Upper lobe of right lung (tissue), 1 donor: ENCODE measurements around the gene SLC45A2. TPM values are rescaled to one million over a fixed set of nuclear protein-coding genes. Genes with fewer than 3 reads are reported as not detected.
A peak's percentile ranks its signal among the peaks of the same experiment; 100 is the strongest.

Source experiments
- ATAC-seq: fragments of 200-7000 bp; cut with Tn5 transposase; one replicate; pipeline ENCODE4 v1.9.1; 2020; ENCODE audit warnings: mild to moderate bottlenecking, moderate library complexity
- DNase-seq: peaks from one replicate; pipeline ENCODE4 v3.0.0-alpha.2; 2020
- H3K27ac ChIP-seq: fragments of 200-600 bp; one replicate; pipeline ENCODE4 v1.8.0; 2022
- H3K27me3 ChIP-seq: fragments of 200-600 bp; one replicate; pipeline ENCODE4 v1.8.0; 2022; ENCODE audit warnings: mild to moderate bottlenecking
- H3K36me3 ChIP-seq: fragments of 200-600 bp; one replicate; pipeline ENCODE4 v1.8.0; 2022
- H3K4me1 ChIP-seq: fragments of 200-600 bp; one replicate; pipeline ENCODE4 v1.8.0; 2022
- H3K4me3 ChIP-seq: fragments of 200-600 bp; one replicate; pipeline ENCODE4 v1.8.0; 2022; ENCODE audit warnings: mild to moderate bottlenecking
- H3K9me3 ChIP-seq: fragments of 200-600 bp; one replicate; pipeline ENCODE4 v1.8.0; 2022
- CTCF ChIP-seq: fragments of 200-600 bp; IDR thresholded peaks from one replicate; pipeline ENCODE4 v1.8.0; 2022; ENCODE audit warnings: antibody characterized with exemption
- intact Hi-C: fragments of 100-400 bp; cut with DNase I; formaldehyde crosslinking; loops from one replicate; pipeline ENCODE4 v1.11.0; 2022
- total RNA-seq: library from RNA; stranded (reverse); fragmentation: NEBNext Ultra II Directional; extraction: Animal tissue kit (Norgen Biotek cat#: 25700); gene quantifications from one replicate; pipeline ENCODE4 v1.2.1, GENCODE V29; 2021
- donor health status: DM: no; HTN: yes; CAD: no; lungs with severe emphysema.

SLC45A2 gene
- total RNA-seq, 1 donor from 2014 or later = not detected

GRCh38 chr5:33939556-33940262 lies 44.8 kb downstream of the SLC45A2 start:
- Histone ChIP-seq H3K27ac (no peak overlapping the region), H3K36me3 (no peaks in the 10 kb centered on the region), H3K4me1 (peaks cover 10% of the 10 kb centered on the region), H3K4me3 (no peak overlapping the region), H3K27me3 (peaks cover 67% of the 10 kb centered on the region), H3K9me3 (no peaks in the 10 kb centered on the region)
- intact Hi-C loops = loop anchor here (5.0 kb wide), 1 partner anchor 502 kb away; no protein-coding TSS in a partner anchor
- DNase-seq (no peak), ATAC-seq (no peak)
- TF ChIP-seq CTCF = no peak

- ATAC-seq (no peak), DNase-seq (no peak)
- H3K9me3 ChIP-seq = no peaks in the 10 kb centered on the region
- H3K4me3 ChIP-seq = no peak overlapping the region
- H3K4me1 ChIP-seq = peaks cover 10% of the 10 kb centered on the region
- peaks cover 67% of the 10 kb centered on the region for H3K27me3 ChIP-seq
- intact Hi-C loops = loop anchor here (5.0 kb wide), 1 partner anchor 502 kb away; no protein-coding TSS in a partner anchor
- TF ChIP-seq CTCF = no peak
- no peak overlapping the region for H3K27ac ChIP-seq
- H3K36me3 ChIP-seq = no peaks in the 10 kb centered on the region
Observed at GRCh38 chr5:33938881-33939280, 45.6 kb downstream of the SLC45A2 start.

GRCh38 chr5:33938507-33938796 lies 46.0 kb downstream of the SLC45A2 start:
- no peak for TF ChIP-seq CTCF
- intact Hi-C loops = loop anchor here (5.0 kb wide), 1 partner anchor 501 kb away; no protein-coding TSS in a partner anchor
- Histone ChIP-seq H3K27me3 (peaks cover 67% of the 10 kb centered on the region), H3K4me1 (peaks cover 10% of the 10 kb centered on the region), H3K36me3 (no peaks in the 10 kb centered on the region), H3K9me3 (no peaks in the 10 kb centered on the region), H3K4me3 (no peak overlapping the region), H3K27ac (no peak overlapping the region)
- ATAC-seq (no peak), DNase-seq (no peak)

DNA sequence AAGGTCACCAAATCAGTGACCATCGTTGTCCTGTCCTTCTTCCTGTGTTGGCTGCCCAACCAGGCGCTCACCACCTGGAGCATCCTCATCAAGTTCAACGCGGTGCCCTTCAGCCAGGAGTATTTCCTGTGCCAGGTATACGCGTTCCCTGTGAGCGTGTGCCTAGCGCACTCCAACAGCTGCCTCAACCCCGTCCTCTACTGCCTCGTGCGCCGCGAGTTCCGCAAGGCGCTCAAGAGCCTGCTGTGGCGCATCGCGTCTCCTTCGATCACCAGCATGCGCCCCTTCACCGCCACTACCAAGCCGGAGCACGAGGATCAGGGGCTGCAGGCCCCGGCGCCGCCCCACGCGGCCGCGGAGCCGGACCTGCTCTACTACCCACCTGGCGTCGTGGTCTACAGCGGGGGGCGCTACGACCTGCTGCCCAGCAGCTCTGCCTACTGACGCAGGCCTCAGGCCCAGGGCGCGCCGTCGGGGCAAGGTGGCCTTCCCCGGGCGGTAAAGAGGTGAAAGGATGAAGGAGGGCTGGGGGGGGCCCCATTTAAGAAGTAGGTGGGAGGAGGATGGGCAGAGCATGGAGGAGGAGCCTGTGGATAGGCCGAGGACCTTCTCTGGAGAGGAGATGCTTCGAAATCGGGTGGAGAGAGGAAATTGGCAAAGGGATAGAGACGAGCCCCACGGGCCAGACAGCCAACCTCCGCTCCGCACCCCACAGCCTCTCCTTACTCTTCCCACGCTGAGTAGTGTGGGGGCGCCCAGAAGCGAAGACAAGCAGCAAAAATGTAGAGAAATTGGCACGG lies 46.6 kb downstream of the SLC45A2 start:
- H3K4me1 ChIP-seq = peaks cover 10% of the 10 kb centered on the region
- DNase-seq = no peak
- ATAC-seq = no peak
- H3K27ac ChIP-seq = no peak overlapping the region
- intact Hi-C loops = loop anchor here (5.0 kb wide), 1 partner anchor 501 kb away; no protein-coding TSS in a partner anchor
- TF ChIP-seq CTCF = no peak
- H3K36me3 ChIP-seq = no peaks in the 10 kb centered on the region
- H3K27me3 ChIP-seq = peaks cover 67% of the 10 kb centered on the region
- H3K4me3 ChIP-seq = no peak overlapping the region
- H3K9me3 ChIP-seq = no peaks in the 10 kb centered on the region

DNA sequence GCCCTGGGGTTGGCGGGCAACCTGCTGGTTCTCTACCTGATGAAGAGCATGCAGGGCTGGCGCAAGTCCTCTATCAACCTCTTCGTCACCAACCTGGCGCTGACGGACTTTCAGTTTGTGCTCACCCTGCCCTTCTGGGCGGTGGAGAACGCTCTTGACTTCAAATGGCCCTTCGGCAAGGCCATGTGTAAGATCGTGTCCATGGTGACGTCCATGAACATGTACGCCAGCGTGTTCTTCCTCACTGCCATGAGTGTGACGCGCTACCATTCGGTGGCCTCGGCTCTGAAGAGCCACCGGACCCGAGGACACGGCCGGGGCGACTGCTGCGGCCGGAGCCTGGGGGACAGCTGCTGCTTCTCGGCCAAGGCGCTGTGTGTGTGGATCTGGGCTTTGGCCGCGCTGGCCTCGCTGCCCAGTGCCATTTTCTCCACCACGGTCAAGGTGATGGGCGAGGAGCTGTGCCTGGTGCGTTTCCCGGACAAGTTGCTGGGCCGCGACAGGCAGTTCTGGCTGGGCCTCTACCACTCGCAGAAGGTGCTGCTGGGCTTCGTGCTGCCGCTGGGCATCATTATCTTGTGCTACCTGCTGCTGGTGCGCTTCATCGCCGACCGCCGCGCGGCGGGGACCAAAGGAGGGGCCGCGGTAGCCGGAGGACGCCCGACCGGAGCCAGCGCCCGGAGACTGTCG lies 47.3 kb downstream of the SLC45A2 start:
- H3K9me3 ChIP-seq = no peaks in the 10 kb centered on the region
- peaks cover 66% of the 10 kb centered on the region for H3K27me3 ChIP-seq
- no peak for TF ChIP-seq CTCF
- intact Hi-C loops = loop anchor here (5.0 kb wide), 1 partner anchor 500 kb away; no protein-coding TSS in a partner anchor
- peaks cover 10% of the 10 kb centered on the region for H3K4me1 ChIP-seq
- ATAC-seq (no peak), DNase-seq (no peak)
- H3K4me3 ChIP-seq = peak overlapping the region; percentile 28
- no peak overlapping the region for H3K27ac ChIP-seq
- H3K36me3 ChIP-seq = no peaks in the 10 kb centered on the region
